GM12878 (cell line): ENCODE data around the gene DNAJC22. TPM values are rescaled to one million over a fixed set of nuclear protein-coding genes. Genes with fewer than 3 reads are reported as not detected.

ENCODE experiments used
- ATAC-seq: fragments of 200-7000 bp; cut with Tn5 transposase; 3 replicates; pipeline ENCODE4 v1.9.1; 2020; ENCODE audit warnings: mild to moderate bottlenecking, moderate library complexity
- BruUV-seq: library from RNA; stranded (reverse); fragments of 400-500 nt; replicated peaks from 2 replicates; lab custom pipeline; 2021; lab: Mats Ljungman, UMichigan
- CTCF ChIA-PET: fragments of 300-600 bp; sonication (Branson Sonifier 250); formaldehyde crosslinking; extraction: SDS; loops from one replicate; lab custom pipeline; 2021; ENCODE audit warnings: inconsistent platforms; lab: Yijun Ruan, JAX
- POLR2A ChIA-PET: fragments of 350-600 bp; formaldehyde crosslinking; extraction: SDS; loops from one replicate; lab custom pipeline; 2021; ENCODE audit warnings: inconsistent platforms; lab: Charles Lee
- RAD21 ChIA-PET: fragments of 300-600 bp; sonication (Branson Sonifier 250); formaldehyde crosslinking; loops from one replicate; lab custom pipeline; 2023; ENCODE audit warnings: antibody characterized with exemption; ENCODE audit not compliant: unreplicated experiment; lab: Charles Lee
- SMC1A ChIA-PET: fragments of 300-600 bp; sonication (Branson Sonifier 250); formaldehyde crosslinking; loops from one replicate; lab custom pipeline; 2023; ENCODE audit not compliant: unreplicated experiment, uncharacterized antibody; lab: Charles Lee
- DNase-seq: peaks from one replicate; pipeline ENCODE4 v3.0.0-alpha.2; 2011; ENCODE audit warnings: low read depth, low spot score
- FAIRE-seq: peaks from 3 replicates; lab custom pipeline; 2011; peaks lifted over from hg19 to GRCh38; lab: Jason Lieb, UNC
- H2AFZ ChIP-seq: 2 replicates; pipeline ENCODE4 v1.6.0; 2011; ENCODE audit warnings: low read depth, low read length, control low read depth; ENCODE audit not compliant: control insufficient read depth
- H3K27ac ChIP-seq: 2 replicates; pipeline ENCODE4 v1.5.1; 2011; ENCODE audit warnings: control low read depth; ENCODE audit not compliant: control insufficient read depth, insufficient read depth
- H3K27me3 ChIP-seq, 2 experiments: replicated peaks in 1 of 2; 2 replicates each; pipeline versions ENCODE4 v1.6.0 to v1.6.1; 2011; ENCODE audit warnings: low read length in 1 of 2; ENCODE audit not compliant: control insufficient read depth in 2 of 2, insufficient read depth in 2 of 2
- H3K36me3 ChIP-seq, 2 experiments: 2 replicates each; pipeline ENCODE4 v1.5.1; 2011; ENCODE audit warnings: low read length in 1 of 2; ENCODE audit not compliant: control insufficient read depth in 2 of 2, insufficient read depth in 2 of 2
- H3K4me1 ChIP-seq: 2 replicates; pipeline ENCODE4 v1.6.1; 2011; ENCODE audit warnings: mild to moderate bottlenecking, low read length, moderate library complexity, mixed read lengths; ENCODE audit not compliant: control insufficient read depth, insufficient read depth
- H3K4me2 ChIP-seq: 2 replicates; pipeline ENCODE4 v1.6.0; 2011; ENCODE audit warnings: control low read depth; ENCODE audit not compliant: control insufficient read depth, insufficient read depth
- H3K4me3 ChIP-seq: fragments of 200-600 bp; sonication (generic); 2 replicates; pipeline ENCODE4 v1.5.1; 2016
- H3K79me2 ChIP-seq: 2 replicates; pipeline ENCODE4 v1.6.0; 2011; ENCODE audit warnings: low read length; ENCODE audit not compliant: control insufficient read depth, insufficient read depth
- H3K9ac ChIP-seq: 2 replicates; pipeline ENCODE4 v1.8.0; 2011; ENCODE audit warnings: low read length, control low read depth, mixed read lengths; ENCODE audit not compliant: control insufficient read depth, insufficient read depth
- H3K9me3 ChIP-seq: replicated peaks from 3 replicates; pipeline ENCODE4 v1.5.1; 2011; ENCODE audit warnings: mild to moderate bottlenecking, low read length; ENCODE audit not compliant: control insufficient read depth, insufficient read depth
- H4K20me1 ChIP-seq: 2 replicates; pipeline ENCODE4 v1.6.0; 2011; ENCODE audit not compliant: control insufficient read depth, insufficient read depth
- BACH1 ChIP-seq: fragments of 450-650 bp; IDR thresholded peaks from 2 replicates; pipeline ENCODE4 v1.6.1; 2017; ENCODE audit warnings: mild to moderate bottlenecking, borderline replicate concordance
- BMI1 ChIP-seq: fragments of 450-650 bp; IDR thresholded peaks from 2 replicates; pipeline ENCODE4 v1.6.1; 2016; ENCODE audit warnings: mild to moderate bottlenecking, moderate library complexity, borderline replicate concordance
- GATAD2B ChIP-seq: fragments of 450-650 bp; conservative IDR thresholded peaks from 2 replicates; pipeline ENCODE4 v1.6.1; 2017; ENCODE audit warnings: low read depth, mild to moderate bottlenecking, moderate library complexity
- JUNB ChIP-seq: IDR thresholded peaks from 2 replicates; pipeline ENCODE4 v1.6.1; 2016; ENCODE audit warnings: antibody characterized with exemption, mild to moderate bottlenecking
- SMC3 ChIP-seq: IDR thresholded peaks from 2 replicates; pipeline ENCODE4 v1.6.1; 2011; ENCODE audit warnings: low read length, improper control_type of control experiment, borderline replicate concordance
- ZBED1 ChIP-seq: IDR thresholded peaks from 2 replicates; pipeline ENCODE4 v1.6.1; 2016; ENCODE audit warnings: borderline replicate concordance
- ZBTB40 ChIP-seq: fragments of 450-650 bp; IDR thresholded peaks from 2 replicates; pipeline ENCODE4 v1.6.1; 2016; ENCODE audit warnings: mild to moderate bottlenecking, moderate library complexity, borderline replicate concordance
- ZNF592 ChIP-seq: fragments of 450-650 bp; IDR thresholded peaks from 2 replicates; pipeline ENCODE4 v1.6.1; 2017; ENCODE audit warnings: mild to moderate bottlenecking, moderate library complexity
- ZZZ3 ChIP-seq: IDR thresholded peaks from 2 replicates; pipeline ENCODE4 v1.6.1; 2011; ENCODE audit warnings: low read depth; ENCODE audit not compliant: control insufficient read depth, insufficient read length
- WGBS: methylation state at CpG from one replicate; pipeline ENCODE4 v1.1.6; 2016; ENCODE audit warnings: low lambda C conversion rate; ENCODE audit not compliant: insufficient replicate concordance, insufficient coverage; ENCODE audit errors: missing lambda C conversion rate; 5-methylcytosine and 5-hydroxymethylcytosine counted together
- in situ Hi-C: fragments of 300-500 bp; cut with MboI; formaldehyde crosslinking; loops from 9 replicates; pipeline ENCODE4 v1.14.3; 2018; ENCODE audit warnings: mixed read lengths
- intact Hi-C: fragments of 100-400 bp; cut with micrococcal nuclease; formaldehyde crosslinking; loops from one replicate; pipeline ENCODE4 v1.14.2; 2022; ENCODE audit not compliant: unreplicated experiment
- polyA plus RNA-seq, 11 experiments: library from polyadenylated mRNA; depleted of rRNA in 4 of 11; unstranded in 6 of 11; stranded (reverse) in 5 of 11; fragments of >200 nt; fragmentation: Nextera tagmentation in 4 of 11; fragmentation: Illumina TruSeq in 1 of 11; extraction: Ambion mirVana in 4 of 11; extraction: Trizol in 1 of 11; gene quantifications; 1 replicate in 1 of 11; 2 replicates in 10 of 11; pipeline versions ENCODE4 v1.2.1 to v1.2.3, GENCODE V29; 2011 to 2016; ENCODE audit warnings: inconsistent platforms in 2 of 11, missing spikeins in 2 of 11, low read depth in 1 of 11
- total RNA-seq, 4 experiments: library from RNA; depleted of rRNA in 3 of 4; stranded (reverse); fragments of >200 nt in 3 of 4; fragmentation: Illumina TruSeq in 1 of 4; extraction: Trizol in 1 of 4; gene quantifications; 2 replicates each; pipeline versions ENCODE4 v1.2.1 to v1.2.3, GENCODE V29; 2013 to 2021

Gene DNAJC22
- total and polyA plus RNA-seq, 10 of the 15 experiments (the other 5 are each of a cell fraction or from before 2014, with no cell fraction given), result 0.06 to 0.61 (median 0.13) TPM; not detected in 3

- TF ChIP-seq ZBTB40 (no peak), ZZZ3 (no peak), SMC3 (no peak), ZBED1 (no peak)
- TF ChIP-seq, all 136 proteins: peak for 0
Measured at GRCh38 chr12:49340095-49340870, 6.4 kb upstream of the DNAJC22 start (continued).

- DNase-seq, result no peak
- H3K4me2 ChIP-seq, result no peak overlapping the region
- H4K20me1 ChIP-seq, result no peaks in the 10 kb centered on the region; the same call in none of the 2 replicates
- CTCF ChIA-PET, result interaction anchor here (0.6 to 4.0 kb wide), 12 partner anchors 9 to 195 kb away, joined by 3 to 139 read pairs (median 13); partner anchors contain the start of genes PRPH, SPATS2 and TROAP
- H3K9ac ChIP-seq, result no peak overlapping the region
- POLR2A ChIA-PET, result interaction anchor here (0.6 to 2.1 kb wide), 3 partner anchors 9 to 227 kb away, joined by 4 to 9 read pairs (median 4); partner anchors contain the start of gene TROAP
- no TSS peak for BruUV-seq
- intact Hi-C loops (no loop called here), in situ Hi-C loops (no loop called here)
- no peak for ATAC-seq
- SMC1A ChIA-PET, result interaction anchor here (0.8 to 3.2 kb wide), 6 partner anchors 9 to 239 kb away, joined by 3 to 22 read pairs (median 4); partner anchors contain the start of gene TROAP
- peaks cover 24 to 26% of the 10 kb centered on the region in 2 experiments for H3K27me3 ChIP-seq
- no peak overlapping the region for H3K27ac ChIP-seq
- peaks cover 25% of the 10 kb centered on the region for H3K4me1 ChIP-seq
- WGBS, result 34% methylated on average over 14 of the region's 14 CpGs
- no peaks in the 10 kb centered on the region for H3K9me3 ChIP-seq
- H2AFZ ChIP-seq, result no peak overlapping the region
- H3K4me3 ChIP-seq, result no peak overlapping the region
- H3K36me3 ChIP-seq, result no peaks in the 10 kb centered on the region
- no peaks in the 10 kb centered on the region for H3K79me2 ChIP-seq
- RAD21 ChIA-PET, result interaction anchor here (1.2 to 3.0 kb wide), 6 partner anchors 9 to 173 kb away, joined by 3 to 25 read pairs (median 12); partner anchors contain the start of gene TROAP
- FAIRE-seq, result no peak
- TF ChIP-seq JUNB (no peak), GATAD2B (no peak), BMI1 (no peak), BACH1 (no peak), ZNF592 (no peak)
Measured at GRCh38 chr12:49340971-49341776, 5.5 kb upstream of the DNAJC22 start.
